Astrocyte of the spinal cord (primary cell): ENCODE data around the gene C16orf95.

Experiments used
- DNase-seq: peaks from one replicate; pipeline ENCODE4 v3.0.0; 2011; ENCODE audit warnings: low read depth, low spot score
- H3K4me3 ChIP-seq: 2 replicates; pipeline ENCODE4 v1.5.1; 2011; ENCODE audit warnings: low read depth, mild to moderate bottlenecking, low read length, moderate library complexity
- CTCF ChIP-seq: IDR thresholded peaks from 2 replicates; pipeline ENCODE4 v1.5.1; 2012; ENCODE audit warnings: low read depth, mild to moderate bottlenecking, low read length, inconsistent platforms
- in situ Hi-C: cut with HindIII; loops from 2 replicates; pipeline ENCODE4 v1.10.0; 2017; ENCODE audit warnings: low sequenced_read_pairs

The C16orf95 gene

GRCh38 chr16:87308826-87309225 lies 8.4 kb downstream of the C16orf95 start:
- TF ChIP-seq CTCF = no peak
- H3K4me3 ChIP-seq = no peak overlapping the region
- in situ Hi-C loops = no loop called here
- no peak for DNase-seq

GRCh38 chr16:87306516-87306915 lies 10.7 kb downstream of the C16orf95 start:
- no peak for DNase-seq
- TF ChIP-seq CTCF = no peak
- in situ Hi-C loops = no loop called here
- no peak overlapping the region for H3K4me3 ChIP-seq

- TF ChIP-seq CTCF = peak; percentile 16
- H3K4me3 ChIP-seq = no peak overlapping the region
- no peak for DNase-seq
- in situ Hi-C loops = no loop called here
Observed at GRCh38 chr16:87305505-87306391, 11.4 kb downstream of the C16orf95 start.

GRCh38 chr16:87304951-87305350 lies 12.2 kb downstream of the C16orf95 start:
- in situ Hi-C loops = no loop called here
- H3K4me3 ChIP-seq = no peak overlapping the region
- TF ChIP-seq CTCF = no peak
- DNase-seq = no peak

- DNase-seq = no peak
- no peak overlapping the region for H3K4me3 ChIP-seq
- in situ Hi-C loops = no loop called here
- no peak for TF ChIP-seq CTCF
Observed at GRCh38 chr16:87303962-87304521, 13.2 kb downstream of the C16orf95 start.

GRCh38 chr16:87303431-87303930 lies 13.7 kb downstream of the C16orf95 start:
- DNase-seq = no peak
- in situ Hi-C loops = no loop called here
- no peak overlapping the region for H3K4me3 ChIP-seq
- TF ChIP-seq CTCF = no peak
